Brain microvascular endothelial cell (primary cell): ENCODE data around the gene MEIOC.

Experiments used
- DNase-seq: peaks from one replicate; pipeline ENCODE4 v3.0.0-alpha.2; 2020
- H3K27ac ChIP-seq: fragments of 250-450 bp; sonication (Bioruptor Pico); 2 replicates; pipeline ENCODE4 v1.5.1; 2020; ENCODE audit warnings: mild to moderate bottlenecking, moderate library complexity
- H3K27me3 ChIP-seq: fragments of 250-450 bp; sonication (Bioruptor Pico); replicated peaks from 2 replicates; pipeline ENCODE4 v1.5.1; 2020; ENCODE audit warnings: mild to moderate bottlenecking
- H3K36me3 ChIP-seq: fragments of 250-450 bp; sonication (Bioruptor Pico); replicated peaks from 2 replicates; pipeline ENCODE4 v1.5.1; 2020; ENCODE audit warnings: mild to moderate bottlenecking
- H3K4me3 ChIP-seq: 2 replicates; pipeline ENCODE4 v1.5.1; 2011; ENCODE audit warnings: low read depth, mild to moderate bottlenecking, control low read depth, low read length, moderate library complexity
- in situ Hi-C: cut with HindIII; loops from 2 replicates; pipeline ENCODE4 v1.10.0; 2017; ENCODE audit warnings: low sequenced_read_pairs, low pct_ligation_motif_present
- TF ChIP-seq, protein P1 (sequence below): IDR thresholded peaks from 2 replicates; pipeline ENCODE4 v1.5.1; 2011; ENCODE audit warnings: low read depth, mild to moderate bottlenecking, moderate library complexity, low read length, control low read depth, inconsistent platforms; ENCODE audit errors: missing control alignments

Gene MEIOC

DNA sequence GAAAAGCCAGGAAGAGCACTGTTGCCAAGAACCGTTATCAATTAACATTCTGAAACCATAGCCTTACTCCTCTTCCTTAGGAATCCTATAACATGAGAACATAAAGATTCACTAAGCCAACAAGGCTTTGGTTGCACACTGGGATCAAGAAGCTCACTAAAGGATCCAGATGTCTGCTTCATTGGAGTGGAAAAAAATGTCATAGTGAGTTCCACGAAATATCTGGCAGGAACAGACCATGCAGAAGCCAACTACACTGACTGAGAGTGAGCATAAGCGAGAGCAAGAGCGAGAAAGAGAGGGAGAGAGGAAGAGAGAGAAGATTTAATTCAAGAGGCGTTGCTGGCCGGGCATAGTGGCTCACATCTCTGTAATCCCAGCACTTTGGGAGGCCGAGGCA, 13.4 kb upstream of the MEIOC start:
- no peak for DNase-seq
- TF ChIP-seq, protein P1, sequence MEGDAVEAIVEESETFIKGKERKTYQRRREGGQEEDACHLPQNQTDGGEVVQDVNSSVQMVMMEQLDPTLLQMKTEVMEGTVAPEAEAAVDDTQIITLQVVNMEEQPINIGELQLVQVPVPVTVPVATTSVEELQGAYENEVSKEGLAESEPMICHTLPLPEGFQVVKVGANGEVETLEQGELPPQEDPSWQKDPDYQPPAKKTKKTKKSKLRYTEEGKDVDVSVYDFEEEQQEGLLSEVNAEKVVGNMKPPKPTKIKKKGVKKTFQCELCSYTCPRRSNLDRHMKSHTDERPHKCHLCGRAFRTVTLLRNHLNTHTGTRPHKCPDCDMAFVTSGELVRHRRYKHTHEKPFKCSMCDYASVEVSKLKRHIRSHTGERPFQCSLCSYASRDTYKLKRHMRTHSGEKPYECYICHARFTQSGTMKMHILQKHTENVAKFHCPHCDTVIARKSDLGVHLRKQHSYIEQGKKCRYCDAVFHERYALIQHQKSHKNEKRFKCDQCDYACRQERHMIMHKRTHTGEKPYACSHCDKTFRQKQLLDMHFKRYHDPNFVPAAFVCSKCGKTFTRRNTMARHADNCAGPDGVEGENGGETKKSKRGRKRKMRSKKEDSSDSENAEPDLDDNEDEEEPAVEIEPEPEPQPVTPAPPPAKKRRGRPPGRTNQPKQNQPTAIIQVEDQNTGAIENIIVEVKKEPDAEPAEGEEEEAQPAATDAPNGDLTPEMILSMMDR, result no peak
- Histone ChIP-seq H3K27ac (no peak overlapping the region), H3K4me3 (no peak overlapping the region), H3K27me3 (no peaks in the 10 kb centered on the region), H3K36me3 (no peaks in the 10 kb centered on the region)
- in situ Hi-C loops, result loop anchor here (25.0 kb wide), 1 partner anchor 106 kb away; no protein-coding TSS in a partner anchor

DNA sequence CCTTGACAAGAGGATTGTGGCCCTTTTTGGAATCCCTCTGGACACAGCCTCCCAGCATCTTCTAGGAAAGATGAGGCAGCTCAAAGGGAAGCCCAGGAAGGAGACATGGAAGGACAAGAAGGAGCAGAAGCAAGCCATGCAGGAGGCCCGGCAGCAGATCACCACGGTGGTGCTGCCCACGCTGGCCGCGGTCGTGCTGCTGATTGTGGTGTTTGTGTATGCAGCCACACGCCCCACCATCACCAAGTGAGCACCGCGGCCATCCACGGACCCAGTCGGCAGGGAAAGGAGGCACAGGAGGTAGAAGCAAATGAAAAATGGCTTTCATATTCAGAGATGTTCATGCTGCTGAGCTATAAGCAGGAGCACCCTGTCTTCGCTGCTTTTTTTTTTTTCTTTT, 10.9 kb upstream of the MEIOC start:
- TF ChIP-seq, protein P1, result no peak
- Histone ChIP-seq H3K27ac (no peak overlapping the region), H3K4me3 (no peak overlapping the region), H3K27me3 (no peaks in the 10 kb centered on the region), H3K36me3 (no peaks in the 10 kb centered on the region)
- in situ Hi-C loops, result loop anchor here (25.0 kb wide), 1 partner anchor 108 kb away; no protein-coding TSS in a partner anchor
- DNase-seq, result no peak

DNA sequence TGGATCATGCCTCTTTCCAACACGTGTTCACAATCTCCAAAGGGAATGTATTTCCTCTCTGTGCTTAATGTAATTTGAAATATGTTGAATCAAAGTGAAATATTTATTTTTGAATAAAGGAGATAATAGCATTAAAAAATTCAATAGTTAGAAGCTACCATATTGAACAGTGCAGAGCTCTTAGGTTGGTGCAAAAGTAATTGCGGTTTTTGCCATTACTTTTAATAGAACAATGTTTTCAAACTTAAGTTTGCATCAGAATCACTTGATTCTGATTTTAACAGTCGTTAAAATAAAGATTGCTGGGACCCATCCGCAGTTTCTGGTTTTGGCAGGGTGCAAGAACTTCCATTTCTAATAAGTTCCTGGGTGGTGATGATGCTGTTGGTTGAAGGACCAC, 10.0 kb upstream of the MEIOC start:
- no peak overlapping the region for H3K27ac ChIP-seq
- DNase-seq, result no peak
- in situ Hi-C loops, result loop anchor here (25.0 kb wide), 1 partner anchor 109 kb away; no protein-coding TSS in a partner anchor
- TF ChIP-seq, protein P1, result no peak
- no peaks in the 10 kb centered on the region for H3K36me3 ChIP-seq
- H3K27me3 ChIP-seq, result no peaks in the 10 kb centered on the region
- no peak overlapping the region for H3K4me3 ChIP-seq

DNA sequence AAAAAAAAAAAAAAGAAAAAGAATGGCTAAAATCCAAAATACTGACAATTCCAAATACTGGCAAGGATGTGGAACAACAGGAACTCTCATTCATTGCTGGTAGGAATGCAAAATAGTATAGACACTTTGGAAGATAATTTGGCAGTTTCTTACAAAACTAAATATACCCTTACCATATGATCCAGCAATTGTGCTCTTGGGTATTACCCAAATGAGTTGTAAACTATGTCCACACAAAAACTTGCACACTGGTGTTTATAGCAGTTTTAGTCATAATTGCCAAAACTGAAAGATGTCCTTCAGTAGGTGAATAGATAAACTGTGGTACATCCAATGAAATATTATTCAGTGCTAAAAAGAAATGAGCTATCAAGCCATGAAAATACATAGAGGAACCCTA, 8.5 kb upstream of the MEIOC start:
- Histone ChIP-seq H3K27me3 (no peaks in the 10 kb centered on the region), H3K27ac (no peak overlapping the region), H3K36me3 (no peaks in the 10 kb centered on the region), H3K4me3 (no peak overlapping the region)
- DNase-seq, result no peak
- in situ Hi-C loops, result loop anchor here (25.0 kb wide), 1 partner anchor 110 kb away; no protein-coding TSS in a partner anchor
- TF ChIP-seq, protein P1, result no peak

DNA sequence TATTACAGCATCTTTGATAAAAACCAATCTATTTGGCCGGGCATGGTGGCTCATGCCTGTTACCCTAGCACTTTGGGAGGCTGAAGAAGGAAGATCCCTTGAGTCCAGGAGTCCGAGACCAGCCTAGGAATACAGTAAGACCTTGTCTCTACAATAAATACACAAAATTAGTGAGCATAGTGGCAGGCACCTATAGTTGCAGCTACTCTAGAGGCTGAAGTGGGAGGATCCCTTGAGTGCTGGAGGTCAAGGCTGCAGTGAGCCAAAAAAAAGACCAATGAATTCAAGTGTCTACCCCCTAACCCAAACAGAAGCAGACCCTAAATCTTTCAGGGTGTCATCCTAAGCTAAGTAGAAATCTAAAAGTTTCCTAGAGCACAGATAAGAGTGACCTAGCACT, 7.3 kb upstream of the MEIOC start:
- DNase-seq, result no peak

More for the DNA sequence above, 7.3 kb upstream of the MEIOC start:
- TF ChIP-seq, protein P1, result no peak
- no peaks in the 10 kb centered on the region for H3K36me3 ChIP-seq
- no peak overlapping the region for H3K27ac ChIP-seq
- no peaks in the 10 kb centered on the region for H3K27me3 ChIP-seq
- no peak overlapping the region for H3K4me3 ChIP-seq
- in situ Hi-C loops, result loop anchor here (25.0 kb wide), 1 partner anchor 112 kb away; no protein-coding TSS in a partner anchor
